Measurements from ENCODE around the gene STAM. TPM values are rescaled to one million over a fixed set of nuclear protein-coding genes. Genes with fewer than 3 reads are reported as not detected.
"Not testable (repeated sequence)": the region's sequence is repeated elsewhere in the genome, so short reads cannot be mapped to it uniquely, and the experiment has no call there.

Gene STAM
- total RNA-seq, 1 experiment from 2014 or later = 14.4 TPM

GRCh38 chr10:17616403-17617030, 27.4 kb upstream of the STAM start:
- Histone ChIP-seq H2AFZ (ENCODE audit: low read length) (no peak overlapping the region), H3K9me2 (replicated peaks; ENCODE audit: insufficient read depth, low read length) (no peaks in the 10 kb centered on the region), H3K79me2 (ENCODE audit: low read length) (no peaks in the 10 kb centered on the region), H4K20me1 (ENCODE audit: insufficient read depth, low read depth, low read length) (no peaks in the 10 kb centered on the region), H3K9ac (ENCODE audit: low read length) (no peak overlapping the region), H3K4me2 (ENCODE audit: low read depth, low read length, poor library complexity, severe bottlenecking) (no peak overlapping the region), H3K36me3 (ENCODE audit: insufficient read depth, low read length) (no peaks in the 10 kb centered on the region), H3K4me3 (ENCODE audit: low read length) (no peak overlapping the region), H3K9me3 (ENCODE audit: low read length) (no peaks in the 10 kb centered on the region), H3K4me1 (ENCODE audit: low read length) (no peaks in the 10 kb centered on the region), H3K27ac (ENCODE audit: low read length) (no peak overlapping the region), H3K27me3 (ENCODE audit: low read length) (no peaks in the 10 kb centered on the region)
- no peak for DNase-seq

DNA sequence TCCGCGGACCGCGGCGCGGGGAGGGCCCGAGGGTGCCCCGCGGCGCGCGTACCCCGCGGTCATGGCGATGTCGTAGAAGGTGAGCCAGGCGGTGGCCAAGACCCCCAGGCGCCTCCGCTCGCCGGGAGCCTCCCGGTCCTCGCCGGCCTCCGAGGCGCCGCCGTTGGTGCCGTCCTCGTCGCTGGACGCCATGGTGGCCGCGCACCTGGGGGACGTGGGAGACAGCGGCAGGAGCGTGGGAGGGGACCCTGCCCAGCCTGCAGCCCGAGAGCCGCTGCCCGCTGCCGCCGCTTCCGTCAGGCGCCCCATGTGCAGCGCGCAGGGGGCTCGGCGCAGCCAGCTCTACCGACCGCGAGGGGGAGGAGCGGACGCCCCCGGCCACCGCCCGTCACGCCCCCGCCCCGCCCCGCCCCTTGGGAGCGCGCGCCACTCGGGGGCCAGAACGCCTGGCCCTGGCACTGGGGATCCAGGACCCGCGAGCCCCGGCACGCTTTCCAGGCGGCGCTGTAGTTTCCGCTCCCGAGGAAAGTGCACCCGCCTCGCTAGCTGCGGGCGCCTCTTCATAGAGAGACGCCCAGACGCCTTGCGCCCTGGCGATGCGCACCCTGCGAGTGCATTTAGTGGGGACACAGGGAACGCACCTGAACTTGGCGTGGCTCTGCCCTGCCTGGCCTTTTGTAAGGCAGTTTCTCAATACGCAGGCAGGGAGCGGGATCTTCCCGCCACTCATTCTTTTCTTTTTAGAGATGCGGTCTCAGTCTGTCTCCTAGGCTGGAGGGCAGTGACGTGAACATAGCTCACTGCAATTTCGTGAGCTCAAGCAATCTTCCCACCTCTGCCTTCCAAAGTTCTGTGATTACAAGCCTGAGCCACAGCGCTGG, 26.7 kb upstream of the STAM start, which contains the start of gene HACD1:
TSS of gene HACD1 (minus strand) at position 344 of the 881 bp plus-strand sequence. CDS start at position 309, 35 bp downstream.
- Histone ChIP-seq H3K27me3 (ENCODE audit: low read length) (no peaks in the 10 kb centered on the region), H3K9ac (ENCODE audit: low read length) (no peak within 1 kb of the TSS), H3K36me3 (ENCODE audit: insufficient read depth, low read length) (no peaks in the 10 kb centered on the region), H3K9me3 (ENCODE audit: low read length) (no peaks in the 10 kb centered on the region), H3K4me3 (ENCODE audit: low read length) (no peak within 1 kb of the TSS), H3K9me2 (replicated peaks; ENCODE audit: insufficient read depth, low read length) (no peaks in the 10 kb centered on the region), H3K4me2 (ENCODE audit: low read depth, low read length, poor library complexity, severe bottlenecking) (no peak within 1 kb of the TSS), H3K79me2 (ENCODE audit: low read length) (no peaks in the 10 kb centered on the region), H3K27ac (ENCODE audit: low read length) (no peak within 1 kb of the TSS), H4K20me1 (ENCODE audit: insufficient read depth, low read depth, low read length) (no peaks in the 10 kb centered on the region), H3K4me1 (ENCODE audit: low read length) (no peaks in the 10 kb centered on the region), H2AFZ (ENCODE audit: low read length) (no peak within 1 kb of the TSS)
- DNase-seq = no peak

- Histone ChIP-seq H3K9ac (ENCODE audit: low read length) (no peak overlapping the region), H3K9me2 (replicated peaks; ENCODE audit: insufficient read depth, low read length) (no peaks in the 10 kb centered on the region), H3K27ac (ENCODE audit: low read length) (no peak overlapping the region), H3K27me3 (ENCODE audit: low read length) (no peaks in the 10 kb centered on the region), H3K79me2 (ENCODE audit: low read length) (no peaks in the 10 kb centered on the region), H3K4me1 (ENCODE audit: low read length) (peaks cover 2% of the 10 kb centered on the region), H4K20me1 (ENCODE audit: insufficient read depth, low read depth, low read length) (no peaks in the 10 kb centered on the region), H3K36me3 (ENCODE audit: insufficient read depth, low read length) (no peaks in the 10 kb centered on the region), H3K9me3 (ENCODE audit: low read length) (no peaks in the 10 kb centered on the region), H3K4me2 (ENCODE audit: low read depth, low read length, poor library complexity, severe bottlenecking) (no peak overlapping the region), H2AFZ (ENCODE audit: low read length) (no peak overlapping the region), H3K4me3 (ENCODE audit: low read length) (no peak overlapping the region)
- DNase-seq = no peak
Measured at GRCh38 chr10:17622061-17622460, 21.9 kb upstream of the STAM start.

- H3K9me2 ChIP-seq (replicated peaks; ENCODE audit: insufficient read depth, low read length) = no peaks in the 10 kb centered on the region
- H3K36me3 ChIP-seq (ENCODE audit: insufficient read depth, low read length) = no peaks in the 10 kb centered on the region
- no peaks in the 10 kb centered on the region for H3K27me3 ChIP-seq (ENCODE audit: low read length)
- no peaks in the 10 kb centered on the region for H3K9me3 ChIP-seq (ENCODE audit: low read length)
- no peak overlapping the region for H3K27ac ChIP-seq (ENCODE audit: low read length)
- H2AFZ ChIP-seq (ENCODE audit: low read length) = no peak overlapping the region
- H3K79me2 ChIP-seq (ENCODE audit: low read length) = no peaks in the 10 kb centered on the region
- peaks cover 2% of the 10 kb centered on the region for H3K4me1 ChIP-seq (ENCODE audit: low read length)
- no peak overlapping the region for H3K9ac ChIP-seq (ENCODE audit: low read length)
- no peak for DNase-seq
- H4K20me1 ChIP-seq (ENCODE audit: insufficient read depth, low read depth, low read length) = no peaks in the 10 kb centered on the region
- no peak overlapping the region for H3K4me3 ChIP-seq (ENCODE audit: low read length)
- no peak overlapping the region for H3K4me2 ChIP-seq (ENCODE audit: low read depth, low read length, poor library complexity, severe bottlenecking)
Measured at GRCh38 chr10:17624996-17625395, 19.0 kb upstream of the STAM start.

GRCh38 chr10:17626656-17627055, 17.3 kb upstream of the STAM start:
- no peak for DNase-seq
- no peaks in the 10 kb centered on the region for H3K36me3 ChIP-seq (ENCODE audit: insufficient read depth, low read length)
- H3K9me3 ChIP-seq (ENCODE audit: low read length) = no peaks in the 10 kb centered on the region
- no peak overlapping the region for H3K4me3 ChIP-seq (ENCODE audit: low read length)
- H3K9me2 ChIP-seq (replicated peaks; ENCODE audit: insufficient read depth, low read length) = no peaks in the 10 kb centered on the region
- H3K27ac ChIP-seq (ENCODE audit: low read length) = no peak overlapping the region
- no peaks in the 10 kb centered on the region for H3K27me3 ChIP-seq (ENCODE audit: low read length)
- no peaks in the 10 kb centered on the region for H4K20me1 ChIP-seq (ENCODE audit: insufficient read depth, low read depth, low read length)
- H3K4me1 ChIP-seq (ENCODE audit: low read length) = peaks cover 2% of the 10 kb centered on the region
- H2AFZ ChIP-seq (ENCODE audit: low read length) = no peak overlapping the region
- no peaks in the 10 kb centered on the region for H3K79me2 ChIP-seq (ENCODE audit: low read length)
- H3K9ac ChIP-seq (ENCODE audit: low read length) = no peak overlapping the region
- no peak overlapping the region for H3K4me2 ChIP-seq (ENCODE audit: low read depth, low read length, poor library complexity, severe bottlenecking)

- H3K27me3 ChIP-seq (ENCODE audit: low read length); H3K36me3 ChIP-seq (ENCODE audit: insufficient read depth, low read length); H3K4me2 ChIP-seq (ENCODE audit: low read depth, low read length, poor library complexity, severe bottlenecking): not testable (repeated sequence)
Measured at GRCh38 chr10:17632590-17632989, 11.4 kb upstream of the STAM start.

DNA sequence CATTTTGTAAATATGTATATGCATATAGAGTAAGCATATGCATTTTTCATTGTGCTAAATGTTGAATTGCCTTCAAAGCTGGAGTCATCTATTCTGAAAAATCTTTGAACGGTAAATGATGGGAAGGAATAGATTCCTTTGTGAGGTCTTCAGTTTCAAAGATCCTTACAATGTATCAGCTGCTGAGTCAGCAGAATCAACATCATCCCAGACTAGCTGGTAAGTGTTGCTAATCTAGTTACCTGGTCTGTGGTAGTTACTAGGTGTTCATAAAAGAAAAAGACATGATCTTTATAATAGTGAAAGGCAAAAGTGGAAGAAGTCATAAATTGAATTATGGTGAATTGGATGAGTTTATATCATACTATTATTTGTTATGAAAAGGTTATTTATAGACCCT, 10.6 kb upstream of the STAM start:
- no peak overlapping the region for H3K4me2 ChIP-seq (ENCODE audit: low read depth, low read length, poor library complexity, severe bottlenecking)
- H3K27me3 ChIP-seq (ENCODE audit: low read length) = no peaks in the 10 kb centered on the region
- H3K27ac ChIP-seq (ENCODE audit: low read length) = no peak overlapping the region
- no peak overlapping the region for H2AFZ ChIP-seq (ENCODE audit: low read length)
- H3K9me2 ChIP-seq (replicated peaks; ENCODE audit: insufficient read depth, low read length) = no peaks in the 10 kb centered on the region
- DNase-seq = no peak
- H3K79me2 ChIP-seq (ENCODE audit: low read length) = no peaks in the 10 kb centered on the region
- H4K20me1 ChIP-seq (ENCODE audit: insufficient read depth, low read depth, low read length) = no peaks in the 10 kb centered on the region
- H3K4me1 ChIP-seq (ENCODE audit: low read length) = no peaks in the 10 kb centered on the region
- no peak overlapping the region for H3K9ac ChIP-seq (ENCODE audit: low read length)
- no peak overlapping the region for H3K4me3 ChIP-seq (ENCODE audit: low read length)
- no peaks in the 10 kb centered on the region for H3K36me3 ChIP-seq (ENCODE audit: insufficient read depth, low read length)
- H3K9me3 ChIP-seq (ENCODE audit: low read length) = no peaks in the 10 kb centered on the region

More at GRCh38 chr10:17632590-17632989, 11.4 kb upstream of the STAM start:
- H3K27ac ChIP-seq (ENCODE audit: low read length); DNase-seq; H3K79me2 ChIP-seq (ENCODE audit: low read length); H3K9ac ChIP-seq (ENCODE audit: low read length); H3K4me1 ChIP-seq (ENCODE audit: low read length); H3K9me3 ChIP-seq (ENCODE audit: low read length); H4K20me1 ChIP-seq (ENCODE audit: insufficient read depth, low read depth, low read length); H3K4me3 ChIP-seq (ENCODE audit: low read length); H3K9me2 ChIP-seq (replicated peaks; ENCODE audit: insufficient read depth, low read length); H2AFZ ChIP-seq (ENCODE audit: low read length): not testable (repeated sequence)

DNA sequence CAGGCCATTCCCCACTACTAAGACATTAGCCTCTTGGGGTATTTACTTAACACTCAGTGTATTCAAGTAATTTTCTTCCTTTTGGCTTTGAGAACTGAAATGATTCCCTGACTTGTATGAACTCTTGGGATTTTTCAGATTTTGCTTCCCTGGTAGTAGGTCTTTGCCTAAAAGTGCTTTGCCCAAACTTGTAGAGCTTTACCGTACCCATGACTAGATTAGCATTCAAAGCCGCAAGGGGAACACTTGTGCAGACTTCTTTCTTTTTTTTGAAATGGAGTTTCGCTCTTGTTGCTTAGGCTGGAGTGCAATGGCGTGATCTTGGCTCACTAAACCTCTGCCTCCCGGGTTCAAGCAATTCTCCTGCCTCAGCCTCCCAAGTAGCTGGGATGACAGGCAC, 6.1 kb upstream of the STAM start:
- no peak overlapping the region for H3K4me3 ChIP-seq (ENCODE audit: low read length)
- H2AFZ ChIP-seq (ENCODE audit: low read length) = no peak overlapping the region
- H3K27ac ChIP-seq (ENCODE audit: low read length) = no peak overlapping the region
- H4K20me1 ChIP-seq (ENCODE audit: insufficient read depth, low read depth, low read length) = no peaks in the 10 kb centered on the region
- no peaks in the 10 kb centered on the region for H3K36me3 ChIP-seq (ENCODE audit: insufficient read depth, low read length)
- no peaks in the 10 kb centered on the region for H3K27me3 ChIP-seq (ENCODE audit: low read length)
- H3K9ac ChIP-seq (ENCODE audit: low read length) = no peak overlapping the region
- H3K4me1 ChIP-seq (ENCODE audit: low read length) = peaks cover 8% of the 10 kb centered on the region
- H3K79me2 ChIP-seq (ENCODE audit: low read length) = peaks cover 7% of the 10 kb centered on the region
- no peaks in the 10 kb centered on the region for H3K9me3 ChIP-seq (ENCODE audit: low read length)
- DNase-seq = no peak
- no peak overlapping the region for H3K4me2 ChIP-seq (ENCODE audit: low read depth, low read length, poor library complexity, severe bottlenecking)
- no peaks in the 10 kb centered on the region for H3K9me2 ChIP-seq (replicated peaks; ENCODE audit: insufficient read depth, low read length)
